ENCODE data around the gene ALDH3B1. TPM values are rescaled to one million over a fixed set of nuclear protein-coding genes. Genes with fewer than 3 reads are reported as not detected.
A peak's percentile ranks its signal among the peaks of the same experiment; 100 is the strongest.

The ALDH3B1 gene
- total and polyA plus RNA-seq, 2 donors (not counting 1 experiment from before 2014, with no cell fraction given): 39.0 to 57.6 TPM

DNA sequence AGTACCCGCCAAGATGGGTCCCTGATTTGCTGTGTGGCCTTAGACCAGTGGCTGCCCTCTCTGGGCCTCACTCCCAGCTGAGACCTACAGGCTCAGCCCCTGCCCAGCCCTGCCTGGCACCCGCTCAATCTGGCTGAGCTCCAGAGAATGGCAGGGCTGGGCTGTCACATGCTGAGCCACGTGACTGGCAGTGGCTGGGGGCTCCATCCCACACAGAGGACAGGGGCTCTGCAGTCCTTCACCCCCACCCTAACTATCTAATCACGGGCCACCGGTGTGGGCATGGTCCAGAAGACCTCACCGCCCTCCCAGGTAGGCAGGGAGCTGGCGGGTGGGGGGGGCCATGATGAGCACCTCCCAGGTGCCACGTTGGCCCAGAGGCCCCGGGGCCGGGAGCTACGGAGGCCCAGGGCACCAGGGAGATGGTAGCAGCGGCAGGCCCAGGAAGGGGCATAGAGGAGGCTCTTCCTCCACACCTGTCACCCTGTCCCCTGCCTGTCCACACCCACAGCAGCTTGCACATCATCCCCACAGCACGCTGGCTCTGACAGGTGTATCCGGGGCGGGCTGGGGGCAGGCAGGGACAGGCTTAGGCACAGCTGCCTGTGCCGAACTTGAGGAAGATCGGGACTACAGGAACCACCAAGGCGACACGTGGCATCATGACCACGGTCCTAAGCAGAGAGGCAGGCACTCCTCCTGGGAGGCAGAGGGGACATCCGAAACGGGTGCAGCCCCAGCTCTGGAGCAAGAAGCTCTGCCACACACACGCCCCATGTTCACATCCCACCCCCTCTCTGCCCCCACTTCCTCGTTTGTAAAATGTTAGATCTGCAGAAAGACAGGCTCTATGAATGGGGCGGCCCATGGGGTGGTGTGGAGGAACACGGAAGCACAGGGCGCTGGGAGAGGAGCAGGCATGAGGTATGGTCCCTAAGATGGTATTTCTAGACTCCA is 1.5 kb upstream of the ALDH3B1 start:
- no peak overlapping the region for H3K9ac ChIP-seq (ENCODE audit: insufficient read depth, low read length)
- DNase-seq (ENCODE audit: low read depth in 2 of 2): no peak
- H3K4me3 ChIP-seq (replicated peaks in 1 of 4; ENCODE audit: control extremely low read depth in 1 of 4, insufficient read depth in 1 of 4, low read depth in 3 of 4, low read length in 4 of 4): no peak overlapping the region
- H3K4me1 ChIP-seq (ENCODE audit: control insufficient read depth, extremely low read depth, insufficient read depth, low read length): peaks cover 20% of the 10 kb centered on the region
- H3K27ac ChIP-seq (ENCODE audit: insufficient read depth, low read length): no peak overlapping the region
- no peaks in the 10 kb centered on the region for H3K9me3 ChIP-seq (ENCODE audit: control insufficient read depth, insufficient read depth, low read depth, low read length)
- TF ChIP-seq, protein P1, sequence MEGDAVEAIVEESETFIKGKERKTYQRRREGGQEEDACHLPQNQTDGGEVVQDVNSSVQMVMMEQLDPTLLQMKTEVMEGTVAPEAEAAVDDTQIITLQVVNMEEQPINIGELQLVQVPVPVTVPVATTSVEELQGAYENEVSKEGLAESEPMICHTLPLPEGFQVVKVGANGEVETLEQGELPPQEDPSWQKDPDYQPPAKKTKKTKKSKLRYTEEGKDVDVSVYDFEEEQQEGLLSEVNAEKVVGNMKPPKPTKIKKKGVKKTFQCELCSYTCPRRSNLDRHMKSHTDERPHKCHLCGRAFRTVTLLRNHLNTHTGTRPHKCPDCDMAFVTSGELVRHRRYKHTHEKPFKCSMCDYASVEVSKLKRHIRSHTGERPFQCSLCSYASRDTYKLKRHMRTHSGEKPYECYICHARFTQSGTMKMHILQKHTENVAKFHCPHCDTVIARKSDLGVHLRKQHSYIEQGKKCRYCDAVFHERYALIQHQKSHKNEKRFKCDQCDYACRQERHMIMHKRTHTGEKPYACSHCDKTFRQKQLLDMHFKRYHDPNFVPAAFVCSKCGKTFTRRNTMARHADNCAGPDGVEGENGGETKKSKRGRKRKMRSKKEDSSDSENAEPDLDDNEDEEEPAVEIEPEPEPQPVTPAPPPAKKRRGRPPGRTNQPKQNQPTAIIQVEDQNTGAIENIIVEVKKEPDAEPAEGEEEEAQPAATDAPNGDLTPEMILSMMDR (conservative IDR thresholded peaks at IDR 0.05 in 1 of 2, IDR thresholded peaks at IDR 0.05 in 1 of 2; ENCODE audit: low read depth in 1 of 2, low read length in 2 of 2): no peak
- no peak for TF ChIP-seq EZH2 (IDR thresholded peaks at IDR 0.05; ENCODE audit: low read length, missing control alignments)
- peaks cover 2% of the 10 kb centered on the region for H3K36me3 ChIP-seq (ENCODE audit: control insufficient read depth, insufficient read depth, low read length)
- H3K4me2 ChIP-seq (ENCODE audit: extremely low read depth, insufficient read depth, low read length): no peak overlapping the region
- H2AFZ ChIP-seq (ENCODE audit: low read length): no peak overlapping the region
- no peaks in the 10 kb centered on the region for H4K20me1 ChIP-seq (ENCODE audit: control insufficient read depth, extremely low read depth, insufficient read depth, low read length)
- H3K79me2 ChIP-seq (ENCODE audit: control insufficient read depth, insufficient read depth, low read length): peaks cover 18% of the 10 kb centered on the region
- no peaks in the 10 kb centered on the region for H3K27me3 ChIP-seq (ENCODE audit: control insufficient read depth, insufficient read depth, low read length)

DNA sequence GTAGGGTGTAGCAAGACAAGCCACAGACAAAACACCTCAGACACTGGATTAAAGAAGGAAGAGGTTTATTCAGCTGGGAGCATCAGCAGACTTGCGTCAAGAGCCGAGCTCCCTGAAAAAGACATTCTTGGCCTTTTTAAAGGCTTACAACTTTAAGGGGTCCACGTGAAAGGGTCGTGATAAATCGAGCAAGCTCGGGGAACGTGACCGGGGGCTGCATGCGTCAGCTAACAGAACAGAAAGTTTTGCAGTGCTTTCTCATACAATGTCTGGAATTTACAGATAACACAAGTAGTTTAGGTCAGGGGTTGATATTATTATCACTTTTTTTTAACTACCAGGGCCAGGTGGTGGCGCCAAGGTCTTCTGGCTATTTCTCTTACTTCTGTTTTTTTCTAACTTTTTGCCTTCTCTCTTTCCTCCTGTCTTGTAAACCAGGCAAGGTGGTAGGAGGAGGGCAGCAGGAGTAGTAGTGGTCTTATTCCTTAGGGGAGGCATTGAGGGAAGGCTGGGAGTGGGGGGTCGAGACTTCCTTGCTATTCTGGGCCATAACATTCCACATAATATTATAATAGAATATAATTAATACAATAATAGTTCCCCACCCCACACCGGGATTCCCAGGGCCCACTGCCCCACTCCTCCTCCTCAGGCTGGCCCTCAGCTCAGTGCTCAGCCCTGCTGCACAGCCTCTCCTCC is 587 bp upstream of the ALDH3B1 start:
- peak overlapping the region in 2 of 4 experiments; percentile 62 to 67 for H3K4me3 ChIP-seq (replicated peaks in 1 of 4; ENCODE audit: control extremely low read depth in 1 of 4, insufficient read depth in 1 of 4, low read depth in 3 of 4, low read length in 4 of 4)
- H3K4me2 ChIP-seq (ENCODE audit: extremely low read depth, insufficient read depth, low read length): peak overlapping the region; percentile 60
- no peaks in the 10 kb centered on the region for H3K27me3 ChIP-seq (ENCODE audit: control insufficient read depth, insufficient read depth, low read length)
- peaks cover 6% of the 10 kb centered on the region for H3K36me3 ChIP-seq (ENCODE audit: control insufficient read depth, insufficient read depth, low read length)
- peaks cover 29% of the 10 kb centered on the region for H3K4me1 ChIP-seq (ENCODE audit: control insufficient read depth, extremely low read depth, insufficient read depth, low read length)
- H3K27ac ChIP-seq (ENCODE audit: insufficient read depth, low read length): peak overlapping the region; percentile 97
- peak overlapping the region; percentile 38 for H3K9ac ChIP-seq (ENCODE audit: insufficient read depth, low read length)
- peak; percentile 38 to 62 for DNase-seq (ENCODE audit: low read depth in 2 of 2)
- H3K79me2 ChIP-seq (ENCODE audit: control insufficient read depth, insufficient read depth, low read length): peaks cover 21% of the 10 kb centered on the region
- H3K9me3 ChIP-seq (ENCODE audit: control insufficient read depth, insufficient read depth, low read depth, low read length): no peaks in the 10 kb centered on the region
- TF ChIP-seq, protein P1 (conservative IDR thresholded peaks at IDR 0.05 in 1 of 2, IDR thresholded peaks at IDR 0.05 in 1 of 2; ENCODE audit: low read depth in 1 of 2, low read length in 2 of 2): peak in 1 of 2 donors; percentile 30
- no peak for TF ChIP-seq EZH2 (IDR thresholded peaks at IDR 0.05; ENCODE audit: low read length, missing control alignments)
- H4K20me1 ChIP-seq (ENCODE audit: control insufficient read depth, extremely low read depth, insufficient read depth, low read length): no peaks in the 10 kb centered on the region
- no peak overlapping the region for H2AFZ ChIP-seq (ENCODE audit: low read length)
